22Rv1 (cell line): ENCODE measurements around the gene COL23A1.

ENCODE experiments used
- CTCF ChIP-seq: fragments of 450-650 bp; IDR thresholded peaks from 2 replicates; pipeline ENCODE4 v1.5.1; 2017; ENCODE audit warnings: mild to moderate bottlenecking
- ZFX ChIP-seq: fragments of 450-650 bp; IDR thresholded peaks from 2 replicates; pipeline ENCODE4 v1.6.1; 2017; ENCODE audit warnings: antibody characterized with exemption, borderline replicate concordance

DNA sequence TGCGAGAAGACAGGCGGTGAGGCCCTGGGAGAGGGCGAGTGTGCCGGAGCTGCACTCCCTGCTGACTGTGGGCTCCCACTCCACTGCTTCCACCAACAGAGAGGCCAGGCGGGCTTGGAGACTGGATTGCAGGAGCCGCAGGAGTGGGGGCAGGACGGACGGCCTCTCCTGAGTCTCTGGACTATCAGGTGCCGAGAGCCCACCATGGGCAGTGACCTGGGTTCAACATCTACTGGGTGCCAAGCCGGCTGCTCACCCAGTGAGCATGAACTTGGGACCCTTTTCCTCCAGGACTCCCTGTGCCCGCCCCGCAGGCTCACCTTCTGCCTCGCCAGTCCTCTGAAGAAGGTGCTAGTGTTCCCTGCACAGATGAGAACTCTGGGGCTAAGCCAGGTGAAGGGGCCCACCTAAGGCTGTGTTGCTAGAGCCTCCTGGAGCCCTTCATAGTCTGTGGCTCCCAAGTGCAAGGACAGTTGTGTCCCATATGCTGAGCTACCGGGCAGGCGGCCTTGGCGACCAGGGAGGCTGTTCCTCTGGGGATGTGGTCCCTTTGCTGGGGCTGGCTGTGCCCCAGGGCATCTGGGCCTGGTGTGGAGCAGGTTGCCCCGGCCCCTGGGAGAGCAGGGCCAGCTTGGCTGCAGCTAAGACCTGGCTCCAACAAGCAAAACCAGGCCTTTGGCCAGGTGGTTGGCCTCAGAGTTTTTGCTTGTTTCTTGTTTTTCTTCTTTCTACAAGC is 279.9 kb downstream of the COL23A1 start:
- TF ChIP-seq CTCF (no peak), ZFX (no peak)
